IPS-11a (cell line): ENCODE data around the gene SQSTM1.
A peak's percentile ranks its signal among the peaks of the same experiment; 100 is the strongest.
"Not testable (repeated sequence)": the region's sequence is repeated elsewhere in the genome, so short reads cannot be mapped to it uniquely, and the experiment has no call there.

Source experiments
- H3K4me3 ChIP-seq: one replicate; pipeline ENCODE4 v1.5.1; 2013; ENCODE audit warnings: low read depth, low read length, control low read depth

The SQSTM1 gene

DNA sequence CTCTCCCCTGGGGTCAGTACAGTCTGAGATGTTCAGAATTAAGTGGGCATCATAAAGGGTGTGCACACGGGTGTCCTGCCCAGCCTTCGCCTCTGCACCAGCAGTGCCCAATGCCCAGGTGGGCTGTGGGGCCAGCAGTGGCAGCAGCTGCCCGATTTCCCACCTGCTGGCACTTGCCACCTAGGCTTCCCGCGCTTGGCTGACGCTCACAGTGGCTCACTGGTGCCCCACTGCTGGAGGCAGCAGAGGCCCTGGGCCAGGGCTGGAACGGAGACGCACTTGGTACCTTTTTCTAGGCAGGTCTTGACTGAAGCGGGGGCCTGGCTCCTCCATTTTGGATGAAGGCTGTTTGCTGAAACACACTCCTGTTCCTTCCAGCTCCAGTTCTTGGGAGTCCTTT is 20.9 kb downstream of the SQSTM1 start:
- H3K4me3 ChIP-seq = no peak overlapping the region

DNA sequence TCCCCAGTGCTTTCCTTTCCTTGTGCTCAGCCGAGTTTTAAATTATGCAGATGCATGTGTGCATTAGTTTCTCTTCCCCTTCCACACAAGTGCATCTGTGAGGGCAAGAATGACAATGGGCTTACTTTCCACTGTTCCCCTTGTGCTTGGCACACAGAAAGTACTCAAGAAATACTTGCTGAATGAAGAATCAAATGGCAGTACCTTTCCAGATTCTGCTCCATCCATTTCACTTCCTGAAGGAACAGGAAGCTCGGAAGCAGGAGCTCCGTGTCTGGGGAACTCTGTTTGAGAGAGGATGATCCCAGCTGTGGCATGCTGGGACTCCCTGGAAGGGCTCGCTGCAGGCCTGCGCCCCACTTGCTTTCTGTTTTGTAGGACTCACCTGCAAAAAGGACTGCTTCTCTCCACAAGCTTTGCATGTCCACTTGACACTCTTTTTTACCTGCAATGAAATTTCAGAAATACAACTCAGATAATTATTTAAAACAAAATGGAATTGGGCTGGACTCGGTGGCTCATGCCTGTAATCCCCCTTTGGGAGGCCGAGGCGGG is 32.4 kb downstream of the SQSTM1 start:
- H3K4me3 ChIP-seq = no peak overlapping the region

DNA sequence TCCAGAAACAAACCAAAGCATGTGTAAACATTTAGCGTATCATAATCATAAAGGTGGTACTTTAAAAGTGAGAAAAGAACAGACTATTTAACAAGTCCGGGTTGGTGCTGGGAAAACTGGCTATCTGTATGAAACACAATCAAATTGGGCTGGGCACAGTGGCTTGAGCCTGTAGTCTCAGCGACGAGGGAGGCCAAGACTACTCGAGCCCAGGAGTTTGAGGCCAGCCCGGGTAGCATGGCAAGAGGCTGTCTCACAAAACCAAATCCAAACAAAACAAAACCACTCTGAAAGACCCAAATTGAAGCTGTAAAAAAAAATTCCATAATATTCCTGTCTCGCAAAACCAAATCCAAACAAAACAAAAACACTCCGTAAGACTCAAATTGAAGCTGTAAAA is 33.7 kb downstream of the SQSTM1 start:
- no peak overlapping the region for H3K4me3 ChIP-seq

DNA sequence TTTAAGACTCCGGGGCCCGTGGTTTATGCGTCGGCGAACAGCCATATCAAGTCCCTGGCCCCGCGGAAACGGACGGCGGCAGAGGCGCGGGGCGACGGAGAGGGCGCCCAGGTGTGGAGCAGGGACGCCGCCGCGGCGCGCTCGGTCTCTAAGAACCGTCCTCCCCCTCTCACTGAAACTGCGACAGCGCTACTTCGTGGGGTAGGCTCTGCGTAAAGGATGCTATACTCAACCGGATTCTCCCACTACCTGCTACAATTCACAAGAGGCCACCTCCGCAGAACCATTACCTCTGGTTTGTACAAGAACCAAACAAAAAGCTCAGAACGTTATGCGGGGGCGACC is 37.5 kb downstream of the SQSTM1 start:
- H3K4me3 ChIP-seq = peak overlapping the region; percentile 91

DNA sequence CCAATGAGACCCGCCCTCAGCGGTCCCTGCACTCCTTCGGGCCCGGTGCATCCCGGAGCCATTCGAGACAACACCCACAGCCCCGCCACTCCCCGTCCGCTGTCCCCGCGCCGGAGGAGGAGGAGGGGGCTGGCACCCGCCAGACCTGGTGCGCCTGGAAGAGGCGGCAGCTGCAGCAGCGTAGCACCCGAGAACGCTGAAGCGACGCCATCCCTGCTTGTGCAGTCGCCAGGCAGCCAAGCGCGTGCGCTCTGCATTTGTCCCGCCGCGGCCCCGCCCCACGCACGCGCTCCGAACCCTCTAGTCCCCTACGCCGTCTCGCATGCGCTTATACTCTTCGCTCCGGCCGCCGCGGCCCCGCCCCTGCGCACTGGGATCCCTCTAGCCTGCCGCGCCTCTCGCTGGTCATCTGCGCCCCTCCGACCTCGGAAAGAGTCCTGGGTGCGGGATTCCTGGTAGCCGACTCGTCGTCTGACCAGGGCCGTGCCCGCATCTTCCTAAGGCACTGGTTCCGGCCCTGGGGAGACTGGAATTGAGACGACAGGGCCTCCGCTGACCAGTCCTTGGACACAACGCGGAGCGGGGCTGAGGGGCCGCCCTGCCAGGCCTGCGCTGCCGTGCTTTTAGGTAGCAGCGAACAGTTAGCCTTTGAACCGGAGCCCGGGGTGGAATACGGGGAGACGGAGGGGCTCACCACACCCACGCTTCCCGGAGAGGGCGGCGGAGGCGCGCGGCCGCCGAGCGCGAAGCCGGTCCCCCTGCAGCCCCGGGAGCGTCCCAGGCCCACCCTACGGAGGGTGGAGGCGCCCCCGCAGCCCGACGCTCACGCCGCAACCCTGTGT is 38.1 kb downstream of the SQSTM1 start, which contains the start of gene MRNIP:
Gene MRNIP, minus strand, starts transcription at position 232 of the 842 bp plus-strand sequence. Its CDS starts 21 bp downstream, at position 211.
- H3K4me3 ChIP-seq = peak within 1 kb of the TSS; percentile 91

DNA sequence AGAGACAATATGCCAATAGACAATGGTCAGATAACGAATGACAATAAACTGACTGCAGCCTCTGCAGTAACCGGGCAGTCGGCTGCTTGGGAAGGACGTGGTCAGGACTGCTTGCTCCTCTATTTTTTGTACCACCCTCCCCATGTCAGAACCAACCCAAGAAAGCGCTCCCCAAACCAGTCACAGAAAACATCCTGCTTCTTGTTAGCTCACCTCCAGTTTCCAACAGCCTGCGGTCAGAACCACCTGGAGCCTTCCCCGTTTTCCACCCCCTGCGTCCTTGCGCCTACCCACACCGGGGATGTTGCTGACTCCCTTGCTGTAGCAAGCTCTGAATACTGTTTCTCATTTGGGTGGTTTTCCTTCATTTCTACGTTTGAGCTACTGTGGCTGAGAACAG is 39.6 kb downstream of the SQSTM1 start:
- H3K4me3 ChIP-seq = no peak overlapping the region

DNA sequence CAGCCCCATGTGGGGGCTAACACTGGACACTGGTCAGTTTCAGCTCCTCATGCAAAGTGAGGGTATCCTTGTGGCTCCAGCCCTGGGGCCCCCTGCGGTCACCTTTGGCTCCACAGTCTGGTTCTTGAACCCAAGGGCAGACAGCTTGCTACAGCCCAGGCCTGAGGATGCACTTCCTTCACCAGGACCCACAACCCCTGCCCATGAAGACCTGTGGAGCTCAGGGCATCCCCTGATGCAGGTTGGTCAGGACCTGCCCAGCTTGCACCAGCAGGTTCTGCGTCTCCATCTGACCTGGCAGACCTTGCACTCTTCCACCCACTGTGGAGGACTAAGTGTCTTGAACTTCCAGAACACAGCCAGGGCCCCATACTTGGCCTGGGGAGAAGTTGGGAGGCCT is 41.6 kb downstream of the SQSTM1 start:
- H3K4me3 ChIP-seq = no peak overlapping the region

DNA sequence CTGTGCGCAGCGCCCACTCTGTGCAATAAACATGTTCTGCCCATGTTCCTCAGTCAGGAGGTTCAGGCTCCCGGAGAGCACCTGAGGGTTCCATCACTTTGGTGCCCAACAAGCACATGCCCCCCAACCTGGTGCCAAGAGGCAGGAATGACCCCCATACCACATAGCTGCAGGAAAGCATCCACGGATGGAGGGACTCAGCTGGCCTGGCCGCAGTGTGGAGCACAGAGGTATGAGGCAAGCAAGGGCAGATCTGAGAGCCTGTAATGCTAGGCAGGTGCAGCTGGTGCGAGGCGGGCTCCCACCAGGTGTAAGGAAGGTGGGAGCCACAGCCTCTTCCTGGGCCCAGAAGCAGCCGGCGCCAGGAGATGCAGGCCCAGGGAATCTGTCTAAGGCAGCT is 42.2 kb downstream of the SQSTM1 start:
- H3K4me3 ChIP-seq = no peak overlapping the region

DNA sequence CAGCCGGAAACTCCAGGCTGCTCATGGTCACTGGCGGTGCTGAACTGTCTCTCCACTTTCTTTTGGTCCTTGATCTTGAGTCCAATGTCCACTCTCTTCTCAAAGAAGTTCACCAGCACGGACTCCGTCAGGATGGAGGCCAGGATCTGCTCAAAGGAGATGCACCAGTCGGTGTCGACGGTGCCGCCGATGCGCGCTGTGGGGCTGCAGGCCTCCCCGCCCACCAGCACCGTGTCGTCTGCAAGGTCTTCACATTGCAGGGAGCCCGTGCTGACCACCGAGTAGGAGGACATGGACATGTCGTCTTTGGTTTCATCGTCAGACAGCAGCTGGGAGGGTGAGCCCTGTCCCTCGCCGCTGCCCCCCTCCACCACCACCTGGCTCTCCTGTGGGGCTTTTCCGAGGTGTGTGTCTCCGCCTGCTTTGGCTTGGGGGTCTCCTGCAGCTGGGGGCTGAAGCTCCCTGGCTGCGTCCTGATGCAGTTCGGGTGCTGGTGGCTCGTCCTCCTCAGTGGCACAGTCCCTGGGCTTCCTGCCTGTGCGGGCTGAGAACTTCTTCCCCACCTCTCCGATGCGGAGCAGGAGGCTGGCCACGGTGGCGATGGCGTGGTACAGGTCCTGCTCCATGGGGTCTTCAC is 42.9 kb downstream of the SQSTM1 start:
- H3K4me3 ChIP-seq = no peak overlapping the region

DNA sequence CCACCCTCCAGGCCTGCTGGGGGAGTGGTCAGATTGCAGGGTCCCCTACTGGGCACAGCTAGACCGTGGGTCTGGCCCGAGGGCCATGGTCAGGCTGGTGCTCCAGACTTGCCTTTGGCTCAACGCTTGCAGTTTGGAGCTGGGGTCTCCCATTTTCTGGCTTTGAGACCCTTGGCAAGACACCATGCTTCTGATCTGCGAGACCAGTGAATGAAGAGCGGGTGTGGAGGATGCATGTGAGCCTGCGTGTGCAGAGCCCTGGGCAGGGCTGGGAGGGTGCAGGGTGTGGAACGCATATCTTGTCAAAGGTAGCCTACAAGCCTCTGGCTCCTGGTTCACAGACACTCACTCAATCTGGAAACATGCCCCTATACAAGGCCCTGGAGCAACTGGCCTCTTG is 44.0 kb downstream of the SQSTM1 start:
- H3K4me3 ChIP-seq = no peak overlapping the region

DNA sequence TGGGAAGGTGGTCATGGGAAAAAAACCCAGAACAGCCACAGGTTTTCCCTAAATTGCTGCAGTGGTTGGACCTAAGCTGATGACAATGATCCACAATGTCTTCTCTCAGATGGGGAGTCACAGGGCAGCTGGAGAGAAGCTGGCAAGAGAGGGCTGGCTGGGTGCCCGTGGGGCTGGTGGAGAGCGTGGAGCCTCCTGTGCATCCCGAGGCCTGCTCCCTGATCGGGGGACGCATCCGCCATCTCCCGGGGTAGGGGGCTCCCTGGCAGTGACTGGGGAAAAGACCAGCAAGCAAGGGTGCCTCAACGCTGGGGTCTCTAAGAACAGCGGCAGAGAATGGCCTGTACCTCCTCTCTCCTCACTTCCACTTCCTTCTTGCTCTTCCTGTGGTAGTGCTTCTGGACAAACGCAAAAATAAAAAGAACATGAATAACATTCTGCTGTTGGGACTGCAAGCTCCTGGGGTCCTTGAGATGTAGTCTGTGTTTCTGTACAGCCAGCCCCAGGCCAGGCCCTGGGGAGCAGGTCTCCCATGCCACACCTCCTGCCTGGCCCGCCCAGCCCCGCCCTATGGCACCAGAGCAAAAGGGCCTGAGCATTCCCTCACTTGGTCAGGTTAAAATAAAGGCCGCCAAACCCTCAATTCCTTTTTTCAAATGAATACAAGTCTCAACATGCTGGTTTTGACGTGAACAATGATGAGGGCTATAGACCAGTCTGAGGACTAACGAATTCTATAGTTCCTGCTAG is 45.0 kb downstream of the SQSTM1 start:
- no peak overlapping the region for H3K4me3 ChIP-seq

DNA sequence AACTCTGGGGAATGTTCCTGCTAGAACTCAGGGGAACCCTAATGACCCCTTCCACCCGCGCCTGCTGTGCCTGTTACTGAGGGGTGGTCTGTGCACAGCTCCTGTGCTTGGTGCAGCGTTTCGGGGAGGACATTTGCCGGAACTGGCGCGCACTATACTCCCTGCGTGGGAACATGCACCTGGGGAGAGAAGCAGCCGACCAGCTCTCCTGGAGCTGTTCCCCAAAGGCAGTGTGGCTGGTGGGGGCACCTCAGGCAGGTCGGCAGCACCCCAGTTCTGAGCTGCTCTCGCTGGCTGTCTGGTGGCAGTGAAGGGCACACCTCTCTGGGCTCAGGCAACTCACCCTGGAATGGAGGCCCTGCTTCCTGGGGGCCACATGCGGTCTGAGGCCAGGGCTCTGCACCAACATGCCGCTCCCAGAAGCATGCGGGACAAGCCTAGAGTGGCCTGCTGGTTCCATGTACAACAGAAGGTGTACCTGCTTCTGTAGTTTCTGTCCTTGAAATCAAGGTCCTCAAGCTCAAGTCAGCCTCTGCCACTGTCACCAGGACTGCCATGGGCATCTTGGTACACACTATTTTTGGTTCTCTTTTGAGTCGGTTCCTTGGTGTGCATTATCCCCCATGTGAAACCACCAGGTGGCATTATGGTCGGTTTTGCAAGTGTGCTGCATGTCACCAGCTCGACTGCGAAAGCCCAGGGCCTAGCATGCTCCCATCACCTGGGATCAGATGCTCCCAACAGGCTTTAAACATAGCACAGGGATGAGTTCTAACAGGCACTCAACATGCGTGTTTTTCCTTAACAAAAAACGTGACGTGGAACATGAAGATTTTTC is 45.8 kb downstream of the SQSTM1 start:
- H3K4me3 ChIP-seq = no peak overlapping the region

DNA sequence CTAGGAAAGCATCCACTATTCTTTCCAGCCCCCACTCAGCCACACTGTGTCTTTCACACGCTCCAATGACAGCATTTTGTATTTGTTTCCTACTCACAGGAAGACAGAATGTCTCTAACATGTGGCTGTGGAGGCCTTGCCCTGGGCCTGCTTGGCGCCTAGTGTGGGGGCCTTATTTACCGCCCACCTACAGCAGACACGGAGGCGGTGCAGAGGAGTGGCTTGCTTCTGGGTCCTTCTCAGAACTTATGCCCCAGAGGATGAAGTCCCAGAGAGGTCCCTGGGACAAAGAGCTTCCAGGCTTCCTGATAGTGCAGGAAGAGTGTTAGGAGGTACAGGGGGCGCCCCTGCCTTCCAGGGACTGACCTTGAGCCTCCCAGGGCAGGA is 46.4 kb downstream of the SQSTM1 start:
- no peak overlapping the region for H3K4me3 ChIP-seq

DNA sequence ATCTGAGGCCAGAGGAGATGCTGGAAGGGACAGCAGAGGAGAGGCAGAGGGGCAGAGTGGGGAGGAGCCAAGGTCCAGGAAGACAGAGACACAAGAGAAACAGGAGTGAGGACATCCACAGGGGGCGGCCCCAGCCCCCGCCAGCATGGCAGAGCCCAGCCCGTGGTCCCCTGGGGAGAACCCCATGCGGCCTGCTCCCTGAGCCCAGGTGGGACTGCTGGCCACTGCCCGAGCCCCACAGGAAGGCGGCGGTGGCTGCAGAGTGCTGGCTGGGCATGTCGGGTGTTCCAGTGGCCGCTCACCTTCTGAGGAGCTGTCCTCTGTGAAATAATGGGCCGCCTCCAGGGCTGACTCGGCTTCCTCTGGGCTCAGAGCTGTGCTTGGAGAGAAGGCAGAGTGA is 46.8 kb downstream of the SQSTM1 start:
- no peak overlapping the region for H3K4me3 ChIP-seq

DNA sequence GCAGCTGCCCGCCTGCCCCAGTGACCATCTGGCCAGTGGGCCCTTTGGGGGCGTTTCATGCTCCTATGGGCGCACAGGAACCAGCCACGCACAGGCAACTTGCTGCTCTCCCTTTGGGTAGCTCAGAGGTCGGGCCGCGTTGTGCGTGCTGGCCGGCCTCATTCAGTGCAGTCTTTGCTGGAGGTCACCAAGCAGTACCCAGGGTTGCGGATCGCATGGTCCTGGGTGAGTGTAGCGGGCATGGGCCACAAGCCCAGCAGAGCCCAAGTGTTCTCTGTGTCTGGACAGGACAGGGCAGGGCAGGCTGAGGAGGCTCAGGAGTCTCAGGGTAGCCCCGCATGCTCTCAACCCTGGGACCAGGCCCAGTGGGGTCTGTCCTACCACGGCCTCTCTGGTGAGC is 47.8 kb downstream of the SQSTM1 start:
- no peak overlapping the region for H3K4me3 ChIP-seq

DNA sequence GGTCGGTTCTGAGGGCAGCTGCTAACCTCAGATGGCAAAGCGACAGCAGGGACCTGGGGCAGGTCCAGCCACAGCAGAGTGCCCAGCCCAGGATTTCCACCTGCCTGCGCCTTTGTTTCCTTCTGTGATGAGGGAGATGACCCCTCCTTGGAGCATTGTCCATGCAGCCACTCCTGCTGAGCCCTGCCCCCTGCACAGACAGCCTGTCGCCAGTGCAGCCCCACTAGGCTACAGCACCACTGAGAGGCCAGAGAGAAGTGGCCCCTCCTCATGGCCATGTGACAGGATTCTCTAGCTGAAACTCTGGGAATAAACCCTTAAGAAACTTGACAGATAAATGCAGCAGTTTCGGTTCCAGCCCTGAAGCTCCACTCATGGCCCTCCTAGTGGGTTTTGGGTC is 48.4 kb downstream of the SQSTM1 start:
- H3K4me3 ChIP-seq = no peak overlapping the region

DNA sequence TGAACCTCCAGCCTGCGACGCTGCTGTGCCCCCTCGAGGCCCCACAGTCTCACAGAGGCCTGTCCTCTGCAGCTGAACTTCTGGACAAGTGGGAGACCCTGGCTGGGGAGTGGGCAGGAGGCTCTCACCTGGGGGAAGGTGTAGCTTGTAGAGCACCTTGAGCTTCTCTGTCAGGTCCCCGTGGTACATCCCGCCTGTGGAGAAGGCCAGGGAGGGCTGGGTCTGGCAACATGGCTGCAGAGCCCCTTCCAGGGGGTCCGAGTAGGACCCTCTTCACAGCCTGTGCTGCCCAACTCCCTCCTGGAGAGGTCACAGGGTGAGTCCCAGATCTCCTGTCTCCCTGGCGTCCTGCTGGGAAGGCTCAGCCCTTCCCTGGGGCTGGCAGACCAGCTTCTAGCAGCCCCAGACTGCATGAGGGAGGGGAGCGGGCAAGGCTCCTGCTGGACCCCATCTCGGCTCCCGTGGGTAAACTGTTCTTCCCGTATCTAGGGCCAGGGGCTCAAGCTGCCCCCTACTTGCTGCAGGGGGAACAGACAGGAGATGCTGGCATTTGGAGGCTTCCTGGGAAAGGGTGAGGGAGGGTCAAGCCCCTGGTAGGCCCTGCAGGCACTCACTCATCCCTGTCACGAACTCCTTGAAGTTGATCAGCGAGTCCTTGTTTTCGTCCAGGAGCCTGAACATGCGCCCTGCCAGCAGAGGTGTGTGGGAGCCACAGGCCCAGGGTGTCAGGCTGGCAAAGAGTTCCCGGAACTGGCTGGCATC is 49.1 kb downstream of the SQSTM1 start:
- no peak overlapping the region for H3K4me3 ChIP-seq

DNA sequence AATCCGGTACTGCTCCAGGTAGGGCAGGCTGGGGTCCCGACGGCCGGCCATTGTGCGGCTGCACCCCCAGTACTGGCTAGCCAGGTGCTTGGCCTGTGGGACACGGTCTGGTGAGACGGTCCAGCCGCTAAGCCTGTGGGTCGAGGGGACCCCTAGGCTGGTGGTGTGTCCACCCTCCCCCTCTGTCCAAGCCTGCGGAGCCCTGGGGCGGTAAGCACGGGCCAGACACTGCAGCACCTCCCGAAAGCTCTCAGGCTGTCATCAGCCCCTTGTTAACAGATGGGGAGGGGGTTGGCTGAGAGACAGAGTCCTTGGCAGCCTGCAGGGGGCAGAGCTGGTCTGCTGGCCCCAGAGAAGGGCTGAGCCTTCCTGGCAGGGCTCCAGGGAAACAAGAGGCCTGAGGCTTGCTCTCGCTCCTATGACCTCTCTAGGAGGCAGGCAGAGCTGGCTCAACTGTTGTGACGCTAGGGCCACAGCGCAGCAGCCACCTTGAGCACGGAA is 49.7 kb downstream of the SQSTM1 start:
- H3K4me3 ChIP-seq = no peak overlapping the region

DNA sequence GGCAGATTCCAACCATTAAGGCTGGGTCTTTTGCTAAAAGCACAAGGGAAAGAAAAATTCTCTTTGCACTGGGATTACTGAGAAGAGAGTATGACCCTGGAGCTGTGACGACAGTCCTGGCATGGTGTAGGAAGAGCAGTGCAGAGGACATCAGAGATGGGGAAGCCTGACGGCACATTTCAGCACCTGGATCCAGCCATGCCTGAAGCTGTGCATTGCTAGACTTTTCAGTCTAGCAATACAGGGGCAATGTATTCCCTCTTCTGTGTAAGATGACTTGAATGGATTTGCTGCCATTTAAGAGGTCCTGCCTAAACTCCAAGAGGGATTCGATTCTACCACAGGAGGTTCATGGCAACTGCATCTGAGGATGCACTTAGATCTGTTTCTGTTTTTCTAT is 50.2 kb downstream of the SQSTM1 start:
- H3K4me3 ChIP-seq = no peak overlapping the region

DNA sequence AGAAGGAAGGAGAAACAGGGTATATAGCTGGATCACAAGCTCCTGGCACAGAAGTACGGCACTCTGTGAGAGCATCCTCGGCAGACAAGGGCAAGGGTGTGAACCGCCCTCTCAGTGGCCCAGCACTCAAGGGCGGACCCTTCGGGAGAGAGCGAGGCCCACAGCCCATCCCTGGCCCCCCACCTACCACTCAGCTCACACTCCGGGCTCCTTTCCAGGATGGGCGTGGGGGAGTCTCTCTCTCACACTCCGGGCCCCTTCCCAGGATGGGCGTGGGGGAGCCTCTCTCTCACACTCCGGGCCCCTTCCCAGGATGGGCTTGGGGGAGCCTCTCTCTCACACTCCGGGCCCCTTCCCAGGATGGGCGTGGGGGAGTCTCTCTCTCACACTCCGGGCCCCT is 50.8 kb downstream of the SQSTM1 start:
- H3K4me3 ChIP-seq = not testable (repeated sequence)
